Subcutaneous abdominal adipose tissue (tissue), 5 donors: ENCODE measurements around the gene PALLD.

Source experiments
- H3K27ac ChIP-seq: one replicate; pipeline ENCODE4 v1.7.0; 2013; ENCODE audit warnings: low read depth, mild to moderate bottlenecking, inconsistent platforms, low read length, moderate library complexity
- H3K27me3 ChIP-seq, 5 donors: one replicate each; pipeline ENCODE4 v1.7.0; 2013; ENCODE audit warnings: low read length in 5 of 5, inconsistent platforms in 1 of 5; ENCODE audit not compliant: control insufficient read depth in 5 of 5, insufficient read depth in 4 of 5
- H3K36me3 ChIP-seq, 5 donors: one replicate each; pipeline ENCODE4 v1.7.0; 2013; ENCODE audit warnings: low read length in 5 of 5; ENCODE audit not compliant: control insufficient read depth in 5 of 5, insufficient read depth in 5 of 5
- H3K4me1 ChIP-seq, 5 donors: one replicate each; pipeline ENCODE4 v1.7.0; 2013; ENCODE audit warnings: low read length in 5 of 5, mild to moderate bottlenecking in 3 of 5, moderate library complexity in 1 of 5; ENCODE audit not compliant: control insufficient read depth in 5 of 5, insufficient read depth in 5 of 5
- H3K4me3 ChIP-seq, 5 donors: one replicate each; pipeline ENCODE4 v1.7.0; 2013; ENCODE audit warnings: low read length in 5 of 5, low read depth in 1 of 5
- H3K9ac ChIP-seq, 5 donors: one replicate each; pipeline ENCODE4 v1.7.0; 2013; ENCODE audit warnings: low read length in 5 of 5, mild to moderate bottlenecking in 4 of 5, moderate library complexity in 3 of 5
- H3K9me3 ChIP-seq, 5 donors: one replicate each; pipeline ENCODE4 v1.7.0; 2013; ENCODE audit warnings: low read length in 5 of 5; ENCODE audit not compliant: control insufficient read depth in 5 of 5
- donor health status: healthy.
- donor health status: healthy.
- donor health status: healthy.
- donor health status: healthy.
- donor health status: healthy.

PALLD gene

DNA sequence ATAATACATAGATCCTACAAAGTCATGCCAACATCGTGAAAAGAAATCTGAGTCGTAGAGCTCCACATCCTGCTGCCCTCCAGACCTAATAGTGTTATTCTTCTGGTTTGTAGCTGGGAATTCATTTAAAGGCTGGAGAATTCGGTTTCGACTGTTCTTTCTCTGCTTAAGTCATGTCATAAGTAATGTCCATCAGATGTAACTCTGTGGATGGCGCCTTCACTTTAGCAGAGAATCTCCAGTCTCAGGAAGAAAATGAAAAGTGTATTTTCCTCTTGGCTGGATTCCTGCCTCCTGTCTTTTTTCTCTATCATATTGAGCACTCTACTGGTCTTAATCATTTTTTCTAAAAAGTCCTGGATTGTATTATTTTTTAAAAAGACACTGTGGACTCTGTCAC lies 117.0 kb downstream of the PALLD start:
- H3K9me3 ChIP-seq, result no peaks in the 10 kb centered on the region
- no peak overlapping the region for H3K4me3 ChIP-seq
- H3K4me1 ChIP-seq, result peaks cover 0 to 11% (median 3%) of the 10 kb centered on the region in 5 donors
- no peaks in the 10 kb centered on the region for H3K27me3 ChIP-seq
- H3K9ac ChIP-seq, result no peak overlapping the region
- H3K36me3 ChIP-seq, result no peaks in the 10 kb centered on the region
- no peak overlapping the region for H3K27ac ChIP-seq

DNA sequence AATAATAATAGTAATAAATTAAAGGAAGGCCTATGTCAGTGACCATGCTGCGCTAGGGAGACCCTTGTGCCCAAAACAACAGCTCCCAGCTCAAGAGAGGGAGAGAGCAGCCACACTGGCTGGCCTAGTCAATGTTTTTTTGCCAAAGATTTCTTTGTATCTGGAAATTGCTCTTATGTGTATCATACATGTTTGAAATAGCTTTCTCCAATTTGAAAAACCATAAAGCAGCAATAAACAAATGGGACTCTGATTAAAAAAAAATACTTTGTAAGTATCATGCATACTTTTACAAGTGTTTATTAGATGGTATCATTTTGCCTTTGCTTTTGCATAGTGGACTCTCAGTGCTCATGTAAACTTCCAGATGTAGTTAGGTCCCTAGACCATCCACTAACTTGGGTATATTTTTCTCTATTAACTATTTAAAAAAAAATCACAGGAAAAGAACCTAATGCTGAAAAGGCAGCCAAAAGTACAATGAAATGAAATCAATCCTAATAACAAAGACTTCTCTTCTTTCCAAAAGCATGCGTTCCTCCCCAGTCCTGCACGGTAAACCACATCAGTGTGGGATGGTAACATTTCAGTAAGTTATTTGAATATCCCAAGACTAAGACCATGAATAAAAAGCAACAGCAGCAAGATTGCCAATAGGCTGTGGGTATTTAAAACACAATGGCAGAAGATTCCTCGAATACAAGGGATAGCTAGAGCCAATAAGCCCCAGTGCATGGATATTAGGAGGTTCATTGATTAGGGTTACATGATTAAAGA lies 117.6 kb downstream of the PALLD start:
- Histone ChIP-seq H3K27me3 (no peaks in the 10 kb centered on the region), H3K27ac (no peak overlapping the region), H3K9ac (no peak overlapping the region), H3K9me3 (no peaks in the 10 kb centered on the region), H3K36me3 (no peaks in the 10 kb centered on the region), H3K4me3 (no peak overlapping the region), H3K4me1 (peaks cover 0 to 11% (median 3%) of the 10 kb centered on the region in 5 donors)

DNA sequence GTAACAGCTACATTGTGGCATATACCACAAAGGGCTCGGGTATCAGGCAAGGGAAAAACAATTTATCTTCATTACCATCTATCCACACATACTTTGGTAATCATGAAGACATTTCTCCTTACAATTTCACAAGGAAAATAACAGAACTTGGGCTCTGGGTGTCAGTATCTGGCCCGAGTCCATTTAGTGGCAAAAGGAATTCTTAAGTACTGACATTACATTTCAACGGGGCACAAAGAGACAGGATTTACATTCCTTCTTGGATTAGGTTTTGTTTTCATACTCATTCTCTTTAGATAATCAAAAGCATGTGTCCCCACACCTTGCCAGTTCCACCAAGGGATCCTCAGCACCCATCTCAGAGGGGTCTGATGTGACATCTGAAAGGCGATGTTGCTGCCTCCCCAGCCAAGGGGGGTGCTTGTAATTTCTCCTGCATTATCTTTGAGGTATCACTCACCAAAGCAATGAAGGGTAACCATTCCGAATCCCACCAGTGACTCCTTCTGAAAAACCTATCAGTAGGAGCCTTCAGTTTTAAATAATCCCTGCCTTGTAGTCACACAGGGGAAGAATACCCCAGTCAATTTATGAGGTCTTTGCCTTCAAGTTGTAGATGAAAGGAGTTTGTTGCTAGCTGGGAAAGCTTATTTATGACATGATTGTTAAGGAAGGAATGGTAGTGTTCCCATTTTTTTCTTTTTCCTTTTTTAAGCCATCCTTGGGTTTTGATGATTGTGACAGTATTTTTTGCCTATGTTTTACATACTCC lies 118.6 kb downstream of the PALLD start:
- peaks cover 0 to 11% (median 3%) of the 10 kb centered on the region in 5 donors for H3K4me1 ChIP-seq
- H3K36me3 ChIP-seq, result no peaks in the 10 kb centered on the region
- no peak overlapping the region for H3K4me3 ChIP-seq
- H3K9me3 ChIP-seq, result no peaks in the 10 kb centered on the region
- H3K9ac ChIP-seq, result no peak overlapping the region
- no peaks in the 10 kb centered on the region for H3K27me3 ChIP-seq
- no peak overlapping the region for H3K27ac ChIP-seq

DNA sequence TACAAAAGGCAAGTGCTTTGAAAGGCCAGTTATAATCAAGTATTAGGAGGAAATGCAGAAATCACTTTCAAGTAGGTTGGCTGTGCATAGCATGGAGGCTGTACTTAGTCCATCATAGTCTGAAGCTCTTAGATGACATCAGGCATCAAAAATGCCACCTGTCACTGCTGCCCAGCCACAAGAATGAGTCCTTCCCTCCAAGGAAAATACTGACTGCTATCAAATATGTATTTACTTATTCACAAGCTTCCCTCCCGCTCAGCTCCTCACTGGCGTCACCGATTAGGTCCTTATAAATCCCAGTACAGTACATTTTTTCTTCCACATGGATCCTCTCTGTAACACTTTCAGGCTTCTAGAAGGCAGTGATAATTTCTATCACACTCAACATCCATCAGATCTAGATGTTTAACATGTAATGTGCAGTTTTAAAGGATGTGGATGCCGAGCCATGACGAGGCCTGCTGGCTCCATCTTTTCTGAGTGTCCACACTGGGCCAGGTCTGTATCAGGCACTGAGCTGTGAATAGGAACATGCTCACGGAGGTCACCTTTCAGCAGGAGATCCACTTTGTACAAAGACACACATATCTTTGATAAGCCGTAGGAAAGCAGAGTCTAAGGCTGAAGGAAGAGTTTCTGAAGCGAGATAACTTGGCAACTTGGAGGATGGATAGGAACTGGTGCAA lies 121.9 kb downstream of the PALLD start:
- no peak overlapping the region for H3K9ac ChIP-seq
- no peak overlapping the region for H3K27ac ChIP-seq
- H3K4me3 ChIP-seq, result no peak overlapping the region

DNA sequence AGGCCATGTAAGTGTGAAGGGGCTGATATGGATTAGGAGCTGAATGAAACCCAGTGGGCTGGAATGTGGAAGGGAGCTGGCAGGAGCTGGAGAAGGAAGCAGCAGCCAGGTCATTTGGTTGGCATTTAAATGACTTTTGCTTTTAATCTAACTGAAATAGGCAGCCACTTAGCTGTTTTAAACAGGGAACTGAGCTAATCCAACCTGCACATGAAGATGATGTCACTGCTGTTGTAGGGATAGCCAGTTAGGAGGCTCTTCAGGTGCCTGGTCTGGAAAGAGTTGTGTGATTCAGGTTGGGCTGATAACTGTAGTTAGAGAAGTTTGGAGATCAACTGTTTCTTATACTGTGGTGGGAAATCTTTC lies 122.4 kb downstream of the PALLD start:
- H3K27me3 ChIP-seq, result peaks cover 0 to 3% (median 0%) of the 10 kb centered on the region in 5 donors
- H3K9me3 ChIP-seq, result no peaks in the 10 kb centered on the region
- H3K27ac ChIP-seq, result no peak overlapping the region
- no peaks in the 10 kb centered on the region for H3K36me3 ChIP-seq
- no peak overlapping the region for H3K9ac ChIP-seq
- no peak overlapping the region for H3K4me3 ChIP-seq
- H3K4me1 ChIP-seq, result peaks cover 0 to 11% (median 0%) of the 10 kb centered on the region in 5 donors

More for the DNA sequence above, 121.9 kb downstream of the PALLD start:
- H3K36me3 ChIP-seq, result no peaks in the 10 kb centered on the region
- peaks cover 0 to 3% (median 0%) of the 10 kb centered on the region in 5 donors for H3K27me3 ChIP-seq
- H3K9me3 ChIP-seq, result no peaks in the 10 kb centered on the region
- peaks cover 0 to 11% (median 0%) of the 10 kb centered on the region in 5 donors for H3K4me1 ChIP-seq

DNA sequence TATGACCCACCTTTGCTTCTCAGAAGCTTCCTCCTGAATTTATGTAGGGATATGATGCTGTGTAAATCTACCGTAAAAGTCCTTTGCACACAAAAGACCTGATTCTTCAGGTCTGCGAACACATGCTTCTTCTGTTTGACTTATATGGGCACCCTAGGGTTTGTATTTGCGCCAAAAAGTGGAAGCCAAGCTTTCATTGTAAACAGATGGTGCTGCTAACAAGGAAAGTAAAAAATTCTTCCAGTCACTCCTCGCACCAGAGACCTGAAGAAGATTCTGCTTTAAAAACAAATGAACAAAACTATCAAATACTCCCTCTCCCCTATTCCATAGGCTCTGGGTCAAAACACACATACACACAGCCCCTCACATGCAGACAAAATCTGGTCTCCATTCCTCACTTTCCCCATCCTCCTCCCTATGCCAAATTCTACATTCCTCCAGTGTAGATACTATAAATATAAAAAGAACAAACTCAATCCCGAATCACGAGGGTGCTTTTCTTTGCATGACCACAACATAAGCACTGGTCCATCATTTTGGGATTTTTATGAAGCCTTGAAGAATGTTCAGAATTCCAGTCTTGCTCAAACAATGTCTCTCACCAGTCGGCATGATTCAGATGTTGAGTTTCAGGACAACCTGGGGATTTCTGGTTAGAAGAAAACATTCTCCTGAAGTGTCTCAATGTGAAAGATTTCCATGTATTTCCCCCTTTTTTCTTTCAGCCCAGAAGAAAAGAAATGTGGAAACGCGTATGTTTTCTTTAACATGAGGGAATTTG lies 125.1 kb downstream of the PALLD start:
- Histone ChIP-seq H3K27me3 (peaks cover 0 to 3% (median 0%) of the 10 kb centered on the region in 5 donors), H3K27ac (no peak overlapping the region), H3K4me1 (no peaks in the 10 kb centered on the region), H3K9me3 (no peaks in the 10 kb centered on the region), H3K36me3 (no peaks in the 10 kb centered on the region), H3K4me3 (no peak overlapping the region), H3K9ac (no peak overlapping the region)

DNA sequence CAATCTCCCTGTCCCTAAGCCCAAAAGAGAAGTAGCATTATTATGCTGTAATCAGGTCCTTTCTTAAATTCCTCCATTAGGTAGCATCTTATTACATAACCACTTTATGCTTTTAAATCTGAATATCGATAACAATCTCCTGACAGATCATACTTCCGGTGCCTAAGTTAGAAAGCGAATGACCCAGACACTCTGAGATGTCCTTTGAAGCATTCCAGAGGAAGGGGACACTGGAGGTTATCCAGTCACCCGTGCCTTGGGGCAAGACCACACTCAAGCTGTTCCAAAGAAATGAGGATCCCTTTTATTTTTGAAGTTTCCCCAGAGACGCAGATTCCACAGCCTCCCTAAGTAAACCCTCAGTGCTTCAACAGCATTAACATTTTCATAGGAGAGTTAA lies 125.7 kb downstream of the PALLD start:
- H3K36me3 ChIP-seq, result no peaks in the 10 kb centered on the region
- H3K9me3 ChIP-seq, result no peaks in the 10 kb centered on the region
- no peak overlapping the region for H3K9ac ChIP-seq
- H3K27ac ChIP-seq, result no peak overlapping the region
- H3K27me3 ChIP-seq, result peaks cover 0 to 3% (median 0%) of the 10 kb centered on the region in 5 donors
- H3K4me3 ChIP-seq, result no peak overlapping the region
- H3K4me1 ChIP-seq, result no peaks in the 10 kb centered on the region

DNA sequence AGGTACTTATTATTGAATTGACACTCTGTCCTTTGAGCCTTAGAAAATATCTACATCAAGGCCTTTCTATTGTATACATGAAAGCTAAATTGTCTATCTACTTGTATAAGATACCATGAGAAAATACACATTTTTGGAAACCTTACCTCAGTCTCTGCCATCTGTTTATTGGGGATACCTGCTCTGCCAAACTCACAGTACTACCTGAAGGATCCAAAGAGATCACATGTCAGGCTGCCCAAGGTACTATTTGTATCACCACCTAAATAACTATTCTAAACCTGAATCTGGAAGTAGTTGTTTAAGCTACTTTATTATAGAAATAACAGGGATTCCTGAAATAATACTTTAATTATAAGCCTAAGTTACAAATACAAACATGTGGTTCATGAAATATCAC lies 126.2 kb downstream of the PALLD start:
- Histone ChIP-seq H3K27me3 (peaks cover 0 to 3% (median 0%) of the 10 kb centered on the region in 5 donors), H3K9ac (no peak overlapping the region), H3K4me3 (no peak overlapping the region), H3K9me3 (no peaks in the 10 kb centered on the region), H3K36me3 (no peaks in the 10 kb centered on the region), H3K4me1 (no peaks in the 10 kb centered on the region), H3K27ac (no peak overlapping the region)

DNA sequence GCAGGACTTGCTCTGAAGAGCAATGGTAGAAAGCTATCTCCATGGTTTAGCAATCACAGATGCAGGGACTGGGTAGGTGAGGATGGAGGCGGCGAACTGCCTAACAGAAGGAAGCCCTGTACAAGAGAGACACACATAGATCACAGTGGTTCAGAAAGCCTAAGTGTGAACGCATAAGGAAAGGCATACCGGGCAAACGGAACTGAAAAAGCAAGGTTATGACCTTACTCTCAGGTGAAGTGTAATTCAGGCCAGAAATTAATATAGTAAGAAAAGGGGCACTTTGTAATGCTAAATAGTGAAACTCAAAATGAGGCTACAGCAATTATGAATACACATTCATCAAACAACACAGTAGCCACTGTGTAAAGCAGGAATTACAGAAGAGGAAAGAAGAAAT lies 126.6 kb downstream of the PALLD start:
- peaks cover 0 to 3% (median 0%) of the 10 kb centered on the region in 5 donors for H3K27me3 ChIP-seq
- H3K36me3 ChIP-seq, result no peaks in the 10 kb centered on the region
- H3K4me3 ChIP-seq, result no peak overlapping the region
- no peak overlapping the region for H3K9ac ChIP-seq
- H3K4me1 ChIP-seq, result no peaks in the 10 kb centered on the region
- H3K9me3 ChIP-seq, result no peaks in the 10 kb centered on the region
- H3K27ac ChIP-seq, result no peak overlapping the region
